Measurements from ENCODE around the gene PGS1. TPM values are rescaled to one million over a fixed set of nuclear protein-coding genes. Genes with fewer than 3 reads are reported as not detected.

The PGS1 gene
- total RNA-seq, 1 experiment from 2014 or later = 42.5 TPM

DNA sequence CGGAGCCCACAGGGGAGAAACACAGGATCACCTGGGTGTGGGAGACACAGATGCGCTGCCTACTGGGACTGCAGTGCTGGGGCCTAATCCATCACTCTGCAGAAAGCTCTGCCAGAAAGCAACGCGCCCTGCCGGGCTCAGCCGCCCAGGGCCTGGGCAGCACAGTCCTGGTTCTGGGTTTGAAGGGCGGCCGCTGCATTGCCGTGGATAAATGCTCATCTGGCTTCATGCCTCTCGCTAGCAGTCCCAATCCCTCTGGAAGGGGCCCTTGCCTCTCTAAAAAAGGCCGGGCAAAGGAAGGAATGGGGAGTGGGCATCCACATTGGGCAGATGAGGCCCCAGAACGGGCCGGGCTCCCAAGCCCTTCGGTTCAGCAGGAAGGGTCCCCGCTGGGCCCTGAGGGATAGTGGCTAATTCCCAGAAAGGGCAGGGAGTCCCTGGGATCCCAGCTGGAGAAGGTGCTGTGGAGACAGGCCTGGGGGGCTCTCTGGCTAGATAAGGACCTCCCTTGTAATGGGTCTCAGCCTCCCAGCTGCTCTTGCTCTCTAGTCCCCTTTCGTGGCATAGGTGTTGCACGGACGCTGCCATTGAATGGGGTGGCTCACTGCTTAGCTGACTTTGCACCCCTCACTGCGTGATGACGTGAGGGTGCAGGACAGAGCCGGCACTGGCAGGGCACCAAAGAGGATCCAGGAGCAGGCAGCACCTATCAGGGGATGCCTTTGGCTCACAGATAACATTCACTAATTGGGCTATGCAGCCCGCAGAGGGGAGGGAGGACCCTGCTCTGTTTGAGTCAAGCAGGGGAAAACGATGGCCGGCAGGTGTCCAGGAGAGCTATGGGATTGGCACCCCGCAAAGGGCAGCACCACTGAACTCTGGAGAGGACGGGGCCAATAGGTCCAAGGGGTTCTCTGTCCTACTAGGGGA, 88.6 kb downstream of the PGS1 start:
- BruUV-seq (replicated peaks) = no TSS peak
- no peak for DNase-seq (ENCODE audit: low spot score)
- Histone ChIP-seq H3K27ac (ENCODE audit: low read depth, low read length, poor library complexity, severe bottlenecking) (no peak overlapping the region), H3K4me3 (ENCODE audit: low read depth, low read length, poor library complexity, severe bottlenecking) (no peak overlapping the region), H3K9me3 (ENCODE audit: low read depth, low read length, poor library complexity, severe bottlenecking) (no peaks in the 10 kb centered on the region), H3K36me3 (ENCODE audit: insufficient read depth, low read length, poor library complexity, severe bottlenecking) (no peaks in the 10 kb centered on the region), H3K4me1 (ENCODE audit: insufficient read depth, low read length, poor library complexity, severe bottlenecking) (no peaks in the 10 kb centered on the region), H3K27me3 (replicated peaks; ENCODE audit: insufficient read depth, low read depth, low read length, poor library complexity) (no peaks in the 10 kb centered on the region)
- intact Hi-C loops (cut with micrococcal nuclease; ENCODE audit: unreplicated experiment) = no loop called here
- no peak for TF ChIP-seq EZH2 (IDR thresholded peaks at IDR 0.05; ENCODE audit: borderline replicate concordance, low read depth, low read length, poor library complexity, severe bottlenecking)
- TF ChIP-seq, protein P1, sequence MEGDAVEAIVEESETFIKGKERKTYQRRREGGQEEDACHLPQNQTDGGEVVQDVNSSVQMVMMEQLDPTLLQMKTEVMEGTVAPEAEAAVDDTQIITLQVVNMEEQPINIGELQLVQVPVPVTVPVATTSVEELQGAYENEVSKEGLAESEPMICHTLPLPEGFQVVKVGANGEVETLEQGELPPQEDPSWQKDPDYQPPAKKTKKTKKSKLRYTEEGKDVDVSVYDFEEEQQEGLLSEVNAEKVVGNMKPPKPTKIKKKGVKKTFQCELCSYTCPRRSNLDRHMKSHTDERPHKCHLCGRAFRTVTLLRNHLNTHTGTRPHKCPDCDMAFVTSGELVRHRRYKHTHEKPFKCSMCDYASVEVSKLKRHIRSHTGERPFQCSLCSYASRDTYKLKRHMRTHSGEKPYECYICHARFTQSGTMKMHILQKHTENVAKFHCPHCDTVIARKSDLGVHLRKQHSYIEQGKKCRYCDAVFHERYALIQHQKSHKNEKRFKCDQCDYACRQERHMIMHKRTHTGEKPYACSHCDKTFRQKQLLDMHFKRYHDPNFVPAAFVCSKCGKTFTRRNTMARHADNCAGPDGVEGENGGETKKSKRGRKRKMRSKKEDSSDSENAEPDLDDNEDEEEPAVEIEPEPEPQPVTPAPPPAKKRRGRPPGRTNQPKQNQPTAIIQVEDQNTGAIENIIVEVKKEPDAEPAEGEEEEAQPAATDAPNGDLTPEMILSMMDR (conservative IDR thresholded peaks at IDR 0.05; ENCODE audit: low read depth, low read length) = no peak
- CTCF ChIA-PET = interaction anchor here (0.5 kb wide), 1 partner anchor 27 kb away, joined by 14 read pairs; no protein-coding TSS in a partner anchor
- POLR2A ChIA-PET (ENCODE audit: low non-redundant PET) = no interaction called here

DNA sequence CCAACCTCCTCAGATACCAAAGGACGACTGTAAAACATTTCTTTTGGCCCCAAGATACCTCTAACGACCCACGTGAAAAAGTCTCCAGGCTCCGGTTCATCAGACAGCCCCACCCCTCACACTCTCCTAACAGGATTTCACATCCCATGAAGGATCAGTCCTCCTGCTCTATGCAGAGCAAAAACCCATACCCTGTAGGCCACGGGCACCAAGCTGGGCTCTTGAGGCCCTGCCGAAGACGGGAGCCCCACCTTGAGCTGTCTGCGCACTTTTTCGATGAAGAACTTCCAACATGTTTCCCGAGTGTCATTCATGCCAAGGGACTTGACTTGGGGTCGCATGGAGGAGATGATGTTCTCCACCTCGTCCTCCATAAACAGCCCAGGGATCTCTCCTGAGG, 89.9 kb downstream of the PGS1 start:
- POLR2A ChIA-PET (ENCODE audit: low non-redundant PET) = no interaction called here
- no peaks in the 10 kb centered on the region for H3K36me3 ChIP-seq (ENCODE audit: insufficient read depth, low read length, poor library complexity, severe bottlenecking)
- intact Hi-C loops (cut with micrococcal nuclease; ENCODE audit: unreplicated experiment) = no loop called here
- DNase-seq (ENCODE audit: low spot score) = no peak
- no peaks in the 10 kb centered on the region for H3K4me1 ChIP-seq (ENCODE audit: insufficient read depth, low read length, poor library complexity, severe bottlenecking)
- no peak overlapping the region for H3K27ac ChIP-seq (ENCODE audit: low read depth, low read length, poor library complexity, severe bottlenecking)
- CTCF ChIA-PET = interaction anchor here (0.7 to 1.1 kb wide), 2 partner anchors 15 to 22 kb away, joined by 3 to 7 read pairs; no protein-coding TSS in a partner anchor
- H3K4me3 ChIP-seq (ENCODE audit: low read depth, low read length, poor library complexity, severe bottlenecking) = no peak overlapping the region
- no peaks in the 10 kb centered on the region for H3K9me3 ChIP-seq (ENCODE audit: low read depth, low read length, poor library complexity, severe bottlenecking)
- BruUV-seq (replicated peaks) = no TSS peak
- no peaks in the 10 kb centered on the region for H3K27me3 ChIP-seq (replicated peaks; ENCODE audit: insufficient read depth, low read depth, low read length, poor library complexity)
- TF ChIP-seq EZH2 (IDR thresholded peaks at IDR 0.05; ENCODE audit: borderline replicate concordance, low read depth, low read length, poor library complexity, severe bottlenecking) = no peak
- TF ChIP-seq, protein P1 (conservative IDR thresholded peaks at IDR 0.05; ENCODE audit: low read depth, low read length) = no peak

DNA sequence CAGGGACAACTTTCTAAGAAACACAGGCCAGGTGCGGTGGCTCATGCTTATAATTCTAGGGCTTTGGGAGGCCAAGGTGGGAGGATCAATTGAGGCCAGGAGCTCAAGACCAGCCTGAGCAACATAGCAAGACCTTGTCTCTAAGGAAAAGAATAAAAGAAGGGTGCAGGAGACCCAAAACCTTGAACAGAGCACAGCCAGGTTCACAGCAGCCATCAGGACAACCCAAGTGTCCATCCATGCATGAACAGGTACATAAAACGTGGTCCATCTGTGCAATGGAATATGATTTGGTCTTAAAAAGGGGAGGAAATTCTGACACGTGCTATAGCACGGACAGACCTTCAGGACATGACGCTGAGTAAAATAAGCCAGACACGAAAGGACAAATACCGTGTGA, 91.0 kb downstream of the PGS1 start:
- H3K4me1 ChIP-seq (ENCODE audit: insufficient read depth, low read length, poor library complexity, severe bottlenecking) = no peaks in the 10 kb centered on the region
- no peak for TF ChIP-seq EZH2 (IDR thresholded peaks at IDR 0.05; ENCODE audit: borderline replicate concordance, low read depth, low read length, poor library complexity, severe bottlenecking)
- TF ChIP-seq, protein P1 (conservative IDR thresholded peaks at IDR 0.05; ENCODE audit: low read depth, low read length) = no peak
- H3K4me3 ChIP-seq (ENCODE audit: low read depth, low read length, poor library complexity, severe bottlenecking) = no peak overlapping the region
- POLR2A ChIA-PET (ENCODE audit: low non-redundant PET) = no interaction called here
- H3K9me3 ChIP-seq (ENCODE audit: low read depth, low read length, poor library complexity, severe bottlenecking) = no peaks in the 10 kb centered on the region
- CTCF ChIA-PET = interaction anchor here (1.1 kb wide), 1 partner anchor 23 kb away, joined by 3 read pairs; no protein-coding TSS in a partner anchor
- no peaks in the 10 kb centered on the region for H3K36me3 ChIP-seq (ENCODE audit: insufficient read depth, low read length, poor library complexity, severe bottlenecking)
- no peaks in the 10 kb centered on the region for H3K27me3 ChIP-seq (replicated peaks; ENCODE audit: insufficient read depth, low read depth, low read length, poor library complexity)
- DNase-seq (ENCODE audit: low spot score) = no peak
- intact Hi-C loops (cut with micrococcal nuclease; ENCODE audit: unreplicated experiment) = no loop called here
- BruUV-seq (replicated peaks) = no TSS peak
- no peak overlapping the region for H3K27ac ChIP-seq (ENCODE audit: low read depth, low read length, poor library complexity, severe bottlenecking)
